H1 (cell line): Measurements from ENCODE around the gene IRF2BP2. TPM values are rescaled to one million over a fixed set of nuclear protein-coding genes. Genes with fewer than 3 reads are reported as not detected.

Experiments
- CTCF ChIA-PET: fragments of 300-600 bp; sonication (Branson Sonifier 250); formaldehyde crosslinking; loops from one replicate; lab custom pipeline; 2021; ENCODE audit not compliant: partially characterized antibody; lab: Charles Lee
- POLR2A ChIA-PET: fragments of 300-600 bp; sonication (Branson Sonifier 250); formaldehyde crosslinking; loops from one replicate; lab custom pipeline; 2021; ENCODE audit warnings: inconsistent platforms; ENCODE audit not compliant: partially characterized antibody; lab: Charles Lee
- DNase-seq, 2 experiments: peaks; one replicate each; pipeline versions ENCODE4 v3.0.0 to v3.0.0-alpha.2; 2010 to 2022; ENCODE audit warnings: low spot score in 2 of 2, low read depth in 1 of 2, mixed read lengths in 1 of 2
- FAIRE-seq: peaks from 2 replicates; lab custom pipeline; 2011; peaks lifted over from hg19 to GRCh38; lab: Jason Lieb, UNC
- H2AFZ ChIP-seq: 2 replicates; pipeline ENCODE4 v1.8.1; 2012; ENCODE audit warnings: low read length, inconsistent platforms
- H2AK5ac ChIP-seq: 2 replicates; pipeline ENCODE4 v1.6.1; 2013; ENCODE audit warnings: low read depth, low read length
- H2BK120ac ChIP-seq: replicated peaks from 2 replicates; pipeline ENCODE3; 2013; ENCODE audit warnings: low read depth, low read length, inconsistent platforms
- H2BK12ac ChIP-seq: 2 replicates; pipeline ENCODE4 v1.6.1; 2013; ENCODE audit warnings: low read depth, low read length
- H2BK15ac ChIP-seq: 2 replicates; pipeline ENCODE4 v1.6.1; 2013; ENCODE audit warnings: low read length
- H2BK20ac ChIP-seq: 2 replicates; pipeline ENCODE4 v1.6.1; 2013; ENCODE audit warnings: low read length
- H2BK5ac ChIP-seq: 2 replicates; pipeline ENCODE4 v1.6.1; 2013; ENCODE audit warnings: low read depth, low read length
- H3K14ac ChIP-seq: 2 replicates; pipeline ENCODE4 v1.6.1; 2013; ENCODE audit warnings: inconsistent platforms; ENCODE audit not compliant: insufficient read length
- H3K18ac ChIP-seq: 2 replicates; pipeline ENCODE4 v1.6.1; 2013; ENCODE audit warnings: low read length; ENCODE audit errors: extremely low read depth
- H3K23ac ChIP-seq: 2 replicates; pipeline ENCODE4 v1.6.1; 2013; ENCODE audit warnings: inconsistent platforms; ENCODE audit not compliant: insufficient read length
- H3K23me2 ChIP-seq: 2 replicates; pipeline ENCODE4 v1.6.1; 2013; ENCODE audit warnings: low read depth, low read length
- H3K27ac ChIP-seq: 2 replicates; pipeline ENCODE4 v1.6.1; 2011; ENCODE audit warnings: low read depth, low read length, inconsistent platforms
- H3K27me3 ChIP-seq, 4 experiments: replicated peaks in 1 of 4; 1 replicate in 1 of 4; 2 replicates in 3 of 4; pipeline versions ENCODE4 v1.6.1 to v1.8.1; 2011 to 2013; ENCODE audit warnings: low read length in 3 of 4, mild to moderate bottlenecking in 3 of 4, inconsistent platforms in 2 of 4, mixed read lengths in 2 of 4, moderate library complexity in 1 of 4; ENCODE audit not compliant: control insufficient read depth in 3 of 4, insufficient read depth in 3 of 4; ENCODE audit errors: extremely low read depth in 1 of 4
- H3K36me3 ChIP-seq, 4 experiments: 2 replicates each; pipeline versions ENCODE4 v1.6.1 to v1.8.1; 2011 to 2013; ENCODE audit warnings: mild to moderate bottlenecking in 4 of 4, low read length in 3 of 4, moderate library complexity in 2 of 4, control low read depth in 1 of 4, inconsistent platforms in 1 of 4; ENCODE audit not compliant: insufficient read depth in 4 of 4, control insufficient read depth in 2 of 4
- H3K4ac ChIP-seq: replicated peaks from 2 replicates; pipeline ENCODE3; 2013; ENCODE audit warnings: low read length, low read depth, mixed read lengths, inconsistent platforms; ENCODE audit not compliant: insufficient read length
- H3K4me1 ChIP-seq, 4 experiments: replicated peaks in 1 of 4; 1 replicate in 1 of 4; 2 replicates in 3 of 4; pipeline versions ENCODE4 v1.6.1 to v1.8.1; 2011 to 2013; ENCODE audit warnings: low read length in 3 of 4, inconsistent platforms in 2 of 4, mixed read lengths in 1 of 4; ENCODE audit not compliant: insufficient read depth in 4 of 4, control insufficient read depth in 3 of 4
- H3K4me2 ChIP-seq, 2 experiments: 2 replicates each; pipeline versions ENCODE4 v1.6.1 to v1.8.1; 2011 to 2013; ENCODE audit warnings: low read depth in 2 of 2, low read length in 2 of 2, control low read depth in 1 of 2, inconsistent platforms in 1 of 2, mild to moderate bottlenecking in 1 of 2; ENCODE audit not compliant: insufficient read depth in 1 of 2
- H3K4me3 ChIP-seq, 4 experiments: fragments of 200-600, 300-600 bp in 1 of 4; sonication (generic), shearing (Covaris generic), sonication (Bioruptor Twin) in 1 of 4; 2 replicates each; pipeline versions ENCODE4 v1.5.1 to v1.8.1; 2011 to 2016; ENCODE audit warnings: low read length in 4 of 4, low read depth in 3 of 4, control low read depth in 2 of 4, inconsistent platforms in 2 of 4, mild to moderate bottlenecking in 2 of 4, mixed read lengths in 1 of 4, moderate library complexity in 1 of 4; ENCODE audit not compliant: insufficient read depth in 2 of 4; ENCODE audit errors: extremely low read depth in 1 of 4
- H3K56ac ChIP-seq: replicated peaks from 2 replicates; pipeline ENCODE3; 2013; ENCODE audit warnings: low read depth, mild to moderate bottlenecking, mixed read lengths, low read length, inconsistent platforms; ENCODE audit not compliant: insufficient read length
- H3K79me1 ChIP-seq: 2 replicates; pipeline ENCODE4 v1.6.1; 2013; ENCODE audit warnings: low read depth, low read length, control low read depth
- H3K79me2 ChIP-seq, 2 experiments: 2 replicates each; pipeline versions ENCODE4 v1.6.1 to v1.8.1; 2012 to 2013; ENCODE audit warnings: low read length in 2 of 2, mild to moderate bottlenecking in 2 of 2, inconsistent platforms in 1 of 2; ENCODE audit not compliant: insufficient read depth in 2 of 2, control insufficient read depth in 1 of 2
- H3K9ac ChIP-seq, 4 experiments: replicated peaks in 1 of 4; 1 replicate in 1 of 4; 2 replicates in 3 of 4; pipeline versions ENCODE4 v1.6.1 to v1.8.1; 2011 to 2013; ENCODE audit warnings: low read depth in 3 of 4, low read length in 3 of 4, control low read depth in 2 of 4, mild to moderate bottlenecking in 2 of 4, moderate library complexity in 2 of 4, inconsistent platforms in 1 of 4; ENCODE audit errors: extremely low read depth in 1 of 4
- H3K9me3 ChIP-seq, 2 experiments: 2 replicates each; pipeline versions ENCODE4 v1.6.1 to v1.8.1; 2012 to 2013; ENCODE audit warnings: mild to moderate bottlenecking in 2 of 2, moderate library complexity in 2 of 2, control low read depth in 1 of 2, inconsistent platforms in 1 of 2, low read depth in 1 of 2, low read length in 1 of 2, mixed read lengths in 1 of 2; ENCODE audit not compliant: insufficient read depth in 2 of 2
- H4K20me1 ChIP-seq, 2 experiments: replicated peaks in 1 of 2; 2 replicates each; pipeline versions ENCODE3 to v1.8.1; 2011 to 2013; ENCODE audit warnings: inconsistent platforms in 2 of 2, low read length in 2 of 2, mild to moderate bottlenecking in 1 of 2; ENCODE audit not compliant: insufficient read depth in 2 of 2, control insufficient read depth in 1 of 2
- H4K5ac ChIP-seq: 2 replicates; pipeline ENCODE4 v1.6.1; 2013; ENCODE audit warnings: low read length, low read depth, mixed read lengths, inconsistent platforms; ENCODE audit not compliant: insufficient read length
- H4K8ac ChIP-seq: 2 replicates; pipeline ENCODE4 v1.8.0; 2013; ENCODE audit warnings: mild to moderate bottlenecking, moderate library complexity, low read length, inconsistent platforms; ENCODE audit not compliant: insufficient read depth; ENCODE audit errors: extremely low read depth
- H4K91ac ChIP-seq: replicated peaks from 2 replicates; pipeline ENCODE3; 2013; ENCODE audit warnings: low read length, mixed read lengths, inconsistent platforms; ENCODE audit not compliant: insufficient read length
- BRCA1 ChIP-seq: IDR thresholded peaks from 2 replicates; pipeline ENCODE4 v1.6.1; 2012; ENCODE audit warnings: low read depth, low read length, improper control_type of control experiment
- WGBS, 2 experiments: shearing (Covaris generic) in 1 of 2; methylation state at CpG; one replicate each; pipeline versions ENCODE4 v1.1.6 to v1.1.7; 2013 to 2015; ENCODE audit warnings: low lambda C conversion rate in 2 of 2, mixed read lengths in 2 of 2, inconsistent platforms in 1 of 2, low coverage in 1 of 2, missing lambda C conversion rate in 1 of 2; ENCODE audit not compliant: insufficient replicate concordance in 2 of 2, insufficient coverage in 1 of 2, insufficient read length in 1 of 2; ENCODE audit errors: extremely low coverage in 1 of 2, missing lambda C conversion rate in 1 of 2; 5-methylcytosine and 5-hydroxymethylcytosine counted together
- polyA plus RNA-seq, 7 experiments: library from polyadenylated mRNA; depleted of rRNA in 3 of 7; stranded (reverse) in 5 of 7; unstranded in 2 of 7; fragments of >200 nt in 5 of 7; fragments of 200-250 nt in 2 of 7; gene quantifications; 1 replicate in 5 of 7; 2 replicates in 1 of 7; 4 replicates in 1 of 7; pipeline versions ENCODE4 v1.2.1 to v1.2.3, GENCODE V29; 2011 to 2013; ENCODE audit warnings: missing spikeins in 2 of 7, mixed read lengths in 2 of 7
- total RNA-seq: library from RNA; stranded (reverse); fragmentation: NEBNext Ultra II Directional; extraction: Animal tissue kit (Norgen Biotek cat#: 25700); gene quantifications from 2 replicates; pipeline ENCODE4 v1.2.1, GENCODE V29; 2021

The IRF2BP2 gene
- total and polyA plus RNA-seq, 2 of the 8 experiments (the other 6 are each of a cell fraction or from before 2014, with no cell fraction given): 24.9 to 67.5 TPM

DNA sequence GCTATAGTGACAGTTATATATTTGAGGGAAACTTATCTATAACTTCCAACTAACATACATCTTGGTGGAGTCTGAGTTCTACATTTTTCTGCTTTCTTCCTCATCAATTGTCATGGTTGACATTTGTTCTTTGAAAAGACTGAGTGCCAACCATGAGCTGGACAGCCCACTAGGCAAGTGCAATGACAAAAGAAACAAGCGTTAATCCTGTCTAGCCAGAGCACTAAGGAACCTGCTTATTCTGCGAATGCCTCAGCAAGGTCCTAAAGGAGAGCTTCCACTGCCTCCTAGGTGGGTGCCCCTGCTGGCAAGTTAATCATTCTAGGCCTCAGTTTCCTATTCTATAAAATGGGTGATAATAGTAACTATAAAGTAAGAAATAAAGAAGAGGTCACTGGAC lies 44.8 kb downstream of the IRF2BP2 start:
- Histone ChIP-seq H4K8ac (no peak overlapping the region), H2BK120ac (no peak overlapping the region), H3K23me2 (no peaks in the 10 kb centered on the region), H4K20me1 (no peaks in the 10 kb centered on the region), H3K36me3 (no peaks in the 10 kb centered on the region), H3K4me2 (no peak overlapping the region), H2AFZ (no peak overlapping the region), H3K14ac (no peak overlapping the region), H3K9me3 (no peaks in the 10 kb centered on the region), H2BK15ac (no peak overlapping the region), H3K79me1 (no peaks in the 10 kb centered on the region), H3K4ac (no peak overlapping the region), H4K5ac (no peak overlapping the region), H3K27ac (no peak overlapping the region), H3K79me2 (no peaks in the 10 kb centered on the region), H3K23ac (no peak overlapping the region), H3K4me1 (no peaks in the 10 kb centered on the region), H3K18ac (no peak overlapping the region), H3K56ac (no peak overlapping the region), H2BK20ac (no peak overlapping the region), H2AK5ac (no peak overlapping the region), H2BK12ac (no peak overlapping the region), H3K4me3 (no peak overlapping the region), H3K9ac (no peak overlapping the region), H3K27me3 (no peaks in the 10 kb centered on the region), H4K91ac (no peak overlapping the region), H2BK5ac (no peak overlapping the region)
- ChIA-PET CTCF (no interaction called here), POLR2A (no interaction called here)
- TF ChIP-seq BRCA1: no peak
- no peak for FAIRE-seq
- no peak for DNase-seq
- WGBS, 2 experiments: 88% methylated on average over 2 of the region's 2 CpGs; no CpG with 5 or more reads in 1 of the 2 experiments
